Mesodermal cell (in vitro differentiated cells): ENCODE measurements around the gene MTA2.
A peak's percentile ranks its signal among the peaks of the same experiment; 100 is the strongest.
"Not testable (repeated sequence)": the region's sequence is repeated elsewhere in the genome, so short reads cannot be mapped to it uniquely, and the experiment has no call there.

ENCODE experiments used
- H3K27ac ChIP-seq: 2 replicates; pipeline ENCODE4 v1.7.0; 2013; ENCODE audit warnings: mild to moderate bottlenecking, low read depth, low read length, moderate library complexity; ENCODE audit not compliant: severe bottlenecking
- H3K36me3 ChIP-seq: 2 replicates; pipeline ENCODE4 v1.7.1; 2013; ENCODE audit warnings: mild to moderate bottlenecking, low read length, moderate library complexity; ENCODE audit not compliant: control insufficient read depth, insufficient read depth
- H3K4me1 ChIP-seq: one replicate; pipeline ENCODE4 v1.7.1; 2013; ENCODE audit warnings: mild to moderate bottlenecking, low read length; ENCODE audit not compliant: insufficient read depth, control insufficient read depth, poor library complexity, severe bottlenecking
- H3K4me3 ChIP-seq: 2 replicates; pipeline ENCODE4 v1.7.0; 2013; ENCODE audit warnings: low read length, control low read depth, mild to moderate bottlenecking; ENCODE audit not compliant: insufficient read depth, poor library complexity, severe bottlenecking; ENCODE audit errors: extremely low read depth
- H3K9me3 ChIP-seq: 2 replicates; pipeline ENCODE4 v1.7.1; 2013; ENCODE audit warnings: mild to moderate bottlenecking, low read length, moderate library complexity; ENCODE audit not compliant: control insufficient read depth
- WGBS, 2 experiments: methylation state at CpG; one replicate each; pipeline ENCODE4 v1.1.5; 2013; ENCODE audit warnings: missing lambda C conversion rate in 2 of 2; ENCODE audit not compliant: insufficient coverage in 2 of 2; 5-methylcytosine and 5-hydroxymethylcytosine counted together

Gene MTA2

DNA sequence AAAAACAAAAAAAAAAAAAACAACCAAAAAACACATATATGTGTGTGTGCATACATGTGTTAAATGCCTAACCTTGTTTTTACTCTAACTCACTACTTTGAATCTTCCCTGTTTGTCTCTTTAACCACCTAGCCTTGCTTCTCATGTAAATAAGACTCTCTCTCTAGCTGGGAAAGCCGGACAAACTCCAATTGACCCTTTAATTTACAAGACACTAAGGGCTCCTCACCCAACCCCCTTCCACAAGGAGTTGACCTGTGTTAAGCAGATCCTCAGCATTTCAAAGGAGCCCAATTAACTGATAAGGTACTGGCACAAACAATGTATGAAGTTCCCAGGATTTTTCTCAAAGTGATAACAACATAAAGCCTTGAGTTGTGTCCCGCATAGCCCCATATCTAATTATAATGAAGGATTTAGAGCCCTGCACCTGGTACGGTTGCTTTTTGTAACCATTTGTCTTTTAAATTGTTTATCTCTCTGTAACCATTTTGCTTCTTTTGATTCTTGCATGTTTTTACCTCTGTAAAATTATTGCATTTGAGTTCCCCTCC, 39.9 kb downstream of the MTA2 start:
- not testable (repeated sequence) for H3K4me3 ChIP-seq, H3K9me3 ChIP-seq
- H3K36me3 ChIP-seq: peaks cover 88% of the 10 kb centered on the region
- 14 to 60% methylated on average over 1 to 2 of the region's 3 CpGs for WGBS, 2 experiments
- peak overlapping the region; percentile 64 for H3K27ac ChIP-seq
- H3K4me1 ChIP-seq: peaks cover 43% of the 10 kb centered on the region

DNA sequence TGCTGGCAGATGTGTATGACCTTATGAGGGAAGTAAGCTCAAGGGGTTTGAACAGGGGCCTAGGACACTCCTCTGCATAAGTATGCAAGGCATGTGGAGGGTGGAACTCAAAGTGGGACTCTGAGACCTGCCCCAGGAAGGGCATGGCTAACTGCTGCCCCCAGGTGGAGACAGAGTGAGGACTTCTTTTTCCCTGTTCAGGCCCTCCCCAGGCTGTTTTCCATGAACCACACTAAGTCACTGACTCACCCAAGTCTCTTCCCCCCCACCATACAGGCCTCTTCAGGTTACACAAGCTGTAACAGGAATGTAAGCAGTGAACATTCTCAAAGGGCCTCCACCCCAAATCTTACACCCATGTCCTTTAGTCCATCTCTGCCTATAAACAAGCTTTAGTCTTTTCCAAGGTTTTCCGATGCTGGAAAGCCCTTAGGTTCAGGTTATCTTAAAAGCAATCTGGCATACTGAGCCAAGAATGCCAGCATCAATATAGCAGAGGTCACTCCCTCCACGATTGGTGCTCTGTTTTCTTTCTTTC, 41.0 kb downstream of the MTA2 start:
- H3K4me1 ChIP-seq: peaks cover 53% of the 10 kb centered on the region
- H3K9me3 ChIP-seq: no peaks in the 10 kb centered on the region
- WGBS, 2 experiments: 58 to 62% methylated on average over 2 of the region's 2 CpGs
- peak overlapping the region; percentile 64 for H3K27ac ChIP-seq
- peaks cover 78% of the 10 kb centered on the region for H3K36me3 ChIP-seq
- H3K4me3 ChIP-seq: no peak overlapping the region

DNA sequence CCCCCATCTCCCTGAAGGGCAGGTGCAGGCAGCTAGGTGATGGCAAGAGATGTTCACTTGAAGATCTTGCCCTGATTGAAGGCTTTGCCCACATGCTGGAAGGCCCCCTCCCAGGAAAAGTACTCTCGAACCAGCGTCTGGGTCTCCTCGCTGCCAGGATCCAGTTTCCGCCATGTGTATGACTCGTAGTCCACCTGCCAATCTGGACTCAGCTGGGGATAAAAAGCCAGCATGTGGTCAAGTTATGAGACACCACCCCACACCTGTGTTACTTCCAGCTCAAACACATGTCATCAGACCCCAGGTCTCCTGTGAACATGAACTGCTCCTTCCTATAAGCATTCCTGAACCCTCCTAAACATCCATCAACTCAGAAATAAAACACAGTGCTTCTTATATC, 42.0 kb downstream of the MTA2 start:
- H3K4me3 ChIP-seq, H3K9me3 ChIP-seq: not testable (repeated sequence)
- Histone ChIP-seq H3K4me1 (peaks cover 63% of the 10 kb centered on the region), H3K27ac (peak overlapping the region; percentile 39), H3K36me3 (peaks cover 79% of the 10 kb centered on the region)
- 88 to 95% methylated on average over 5 of the region's 5 CpGs for WGBS, 2 experiments

- peak overlapping the region; percentile 39 for H3K27ac ChIP-seq
- peaks cover 67% of the 10 kb centered on the region for H3K4me1 ChIP-seq
- no peak overlapping the region for H3K4me3 ChIP-seq
- H3K9me3 ChIP-seq: no peaks in the 10 kb centered on the region
- WGBS, 2 experiments: 80 to 85% methylated on average over 6 of the region's 8 CpGs
- H3K36me3 ChIP-seq: peaks cover 76% of the 10 kb centered on the region
These were observed 42.5 kb downstream of the MTA2 start for GRCh38 chr11:62559204-62559603.

GRCh38 chr11:62558669-62559068, 43.0 kb downstream of the MTA2 start:
- Histone ChIP-seq H3K4me3 (no peak overlapping the region), H3K27ac (peak overlapping the region; percentile 39), H3K36me3 (peaks cover 71% of the 10 kb centered on the region), H3K4me1 (peaks cover 73% of the 10 kb centered on the region), H3K9me3 (no peaks in the 10 kb centered on the region)
- WGBS, 2 experiments: 75% methylated on average over 1 of the region's 9 CpGs; no CpG with 5 or more reads in 1 of the 2 experiments

- Histone ChIP-seq H3K4me1 (peaks cover 78% of the 10 kb centered on the region), H3K36me3 (peaks cover 57% of the 10 kb centered on the region), H3K27ac (peak overlapping the region; percentile 96), H3K4me3 (no peak overlapping the region), H3K9me3 (no peaks in the 10 kb centered on the region)
- 89 to 92% methylated on average over 3 of the region's 3 CpGs for WGBS, 2 experiments
These were observed 44.6 kb downstream of the MTA2 start for GRCh38 chr11:62556875-62557631.

DNA sequence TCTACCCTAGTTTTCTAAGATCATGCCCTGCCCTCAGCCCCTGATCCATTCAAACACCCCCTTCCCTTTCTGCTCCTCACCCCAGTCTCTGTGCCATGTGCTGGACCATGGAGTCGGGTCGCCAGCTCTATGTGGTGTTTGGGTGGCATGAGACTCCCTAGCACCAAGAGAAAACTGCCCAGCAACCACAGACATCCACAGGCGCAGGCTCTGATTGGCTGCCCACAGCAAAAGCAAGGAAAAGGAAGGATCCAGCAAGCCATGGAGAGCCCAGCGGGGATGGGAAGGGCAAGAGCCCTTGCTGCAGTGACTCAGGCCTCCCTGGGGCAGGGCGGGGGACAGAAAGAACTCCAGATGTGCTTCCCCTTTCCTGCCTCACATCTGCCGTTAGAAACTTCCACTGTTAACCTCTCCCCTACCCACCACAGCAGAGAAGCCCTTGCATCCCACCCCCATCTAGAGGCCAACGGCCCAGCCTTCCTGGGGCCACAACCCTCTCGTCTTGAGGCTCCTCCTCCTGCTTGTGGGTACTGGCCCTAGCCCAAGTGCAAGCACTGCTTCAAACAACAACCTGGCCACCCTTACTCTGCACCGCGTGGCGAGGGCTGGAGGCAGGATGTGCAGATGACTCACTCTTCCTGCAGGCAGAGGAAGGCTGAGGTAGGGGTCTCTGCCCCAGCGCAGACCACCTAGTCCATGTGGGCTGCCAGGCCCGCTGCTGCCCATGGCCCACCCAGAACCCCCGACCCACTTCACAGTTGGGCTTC, 45.4 kb downstream of the MTA2 start:
- peaks cover 82% of the 10 kb centered on the region for H3K4me1 ChIP-seq
- peaks cover 49% of the 10 kb centered on the region for H3K36me3 ChIP-seq
- 37 to 44% methylated on average over 5 to 8 of the region's 14 CpGs for WGBS, 2 experiments
- H3K4me3 ChIP-seq: no peak overlapping the region
- no peaks in the 10 kb centered on the region for H3K9me3 ChIP-seq
- peak overlapping the region; percentile 96 for H3K27ac ChIP-seq

- Histone ChIP-seq H3K4me3 (no peak overlapping the region), H3K36me3 (peaks cover 48% of the 10 kb centered on the region), H3K4me1 (peaks cover 82% of the 10 kb centered on the region), H3K27ac (peak overlapping the region; percentile 96), H3K9me3 (no peaks in the 10 kb centered on the region)
- WGBS, 2 experiments: 17% methylated on average over 1 of the region's 4 CpGs; no CpG with 5 or more reads in 1 of the 2 experiments
These were observed 46.1 kb downstream of the MTA2 start for GRCh38 chr11:62555464-62556107.

GRCh38 chr11:62554387-62555167, 47.1 kb downstream of the MTA2 start:
- peaks cover 74% of the 10 kb centered on the region for H3K4me1 ChIP-seq
- 85 to 87% methylated on average over 4 of the region's 7 CpGs for WGBS, 2 experiments
- no peaks in the 10 kb centered on the region for H3K9me3 ChIP-seq
- peaks cover 40% of the 10 kb centered on the region for H3K36me3 ChIP-seq
- H3K4me3 ChIP-seq: no peak overlapping the region
- peak overlapping the region; percentile 98 for H3K27ac ChIP-seq
